Endothelial cell of umbilical vein (primary cell): ENCODE measurements around the gene TMEM145. TPM values are rescaled to one million over a fixed set of nuclear protein-coding genes. Genes with fewer than 3 reads are reported as not detected.

Source experiments
- BruUV-seq: library from RNA; stranded (reverse); fragments of 400-500 nt; replicated peaks from 2 replicates; lab custom pipeline; 2021; lab: Mats Ljungman, UMichigan
- CTCF ChIA-PET: fragments of 300-600, 350-600 bp; sonication (Branson Sonifier 250); formaldehyde crosslinking; loops from one replicate; lab custom pipeline; 2021; ENCODE audit warnings: antibody characterized with exemption, inconsistent platforms; lab: Charles Lee
- POLR2A ChIA-PET: fragments of 300-600, 350-600 bp; sonication (Branson Sonifier 250); formaldehyde crosslinking; loops from one replicate; lab custom pipeline; 2021; ENCODE audit warnings: antibody characterized with exemption, inconsistent platforms; lab: Charles Lee
- DNase-seq: peaks from one replicate; pipeline ENCODE4 v3.0.0-alpha.2; 2011; ENCODE audit warnings: low read depth, low spot score
- FAIRE-seq: peaks from 2 replicates; lab custom pipeline; 2011; peaks lifted over from hg19 to GRCh38; lab: Jason Lieb, UNC
- H2AFZ ChIP-seq: 2 replicates; pipeline ENCODE4 v1.6.0; 2012; ENCODE audit warnings: low read depth, low read length, control low read depth, inconsistent platforms
- H3K27ac ChIP-seq: 2 replicates; pipeline ENCODE4 v1.5.1; 2011; ENCODE audit warnings: low read depth, mild to moderate bottlenecking, control low read depth, low read length, moderate library complexity; ENCODE audit not compliant: insufficient read depth
- H3K27me3 ChIP-seq, 2 experiments: 2 replicates each; pipeline versions ENCODE4 v1.6.0 to v1.6.1; 2011; ENCODE audit warnings: low read length in 2 of 2, mixed read lengths in 1 of 2; ENCODE audit not compliant: control insufficient read depth in 2 of 2, insufficient read depth in 2 of 2
- H3K36me3 ChIP-seq, 2 experiments: 2 replicates in 1 of 2; 3 replicates in 1 of 2; pipeline ENCODE4 v1.5.1; 2011; ENCODE audit warnings: low read length in 2 of 2, mild to moderate bottlenecking in 1 of 2, moderate library complexity in 1 of 2; ENCODE audit not compliant: control insufficient read depth in 2 of 2, insufficient read depth in 2 of 2; ENCODE audit errors: extremely low read depth in 1 of 2
- H3K4me1 ChIP-seq: 3 replicates; pipeline ENCODE4 v1.5.1; 2011; ENCODE audit warnings: mild to moderate bottlenecking, low read length; ENCODE audit not compliant: control insufficient read depth, insufficient read depth; ENCODE audit errors: extremely low read depth
- H3K4me2 ChIP-seq: 2 replicates; pipeline ENCODE4 v1.6.1; 2011; ENCODE audit warnings: low read length, control low read depth, mixed read lengths; ENCODE audit not compliant: insufficient read depth
- H3K4me3 ChIP-seq, 3 experiments: fragments of 200-600 bp in 1 of 3; sonication (generic), shearing (Covaris generic) in 1 of 3; replicated peaks in 1 of 3; 2 replicates each; pipeline ENCODE4 v1.5.1; 2011 to 2016; ENCODE audit warnings: control low read depth in 3 of 3, low read length in 3 of 3, mild to moderate bottlenecking in 2 of 3, inconsistent platforms in 1 of 3, low read depth in 1 of 3, moderate library complexity in 1 of 3; ENCODE audit not compliant: insufficient read depth in 1 of 3
- H3K79me2 ChIP-seq: 2 replicates; pipeline ENCODE4 v1.6.0; 2012; ENCODE audit warnings: low read length, inconsistent platforms; ENCODE audit not compliant: control insufficient read depth, insufficient read depth
- H3K9ac ChIP-seq: replicated peaks from 2 replicates; pipeline ENCODE3; 2011; ENCODE audit warnings: low read length, control low read depth; ENCODE audit not compliant: insufficient read depth; ENCODE audit errors: extremely low read depth
- H3K9me1 ChIP-seq: replicated peaks from 3 replicates; pipeline ENCODE4 v1.6.0; 2011; ENCODE audit warnings: mild to moderate bottlenecking, low read length; ENCODE audit not compliant: control insufficient read depth, insufficient read depth; ENCODE audit errors: extremely low read depth
- H3K9me3 ChIP-seq: replicated peaks from 2 replicates; pipeline ENCODE4 v1.5.1; 2012; ENCODE audit warnings: low read length, inconsistent platforms; ENCODE audit not compliant: control insufficient read depth, insufficient read depth
- H4K20me1 ChIP-seq: replicated peaks from 2 replicates; pipeline ENCODE3; 2011; ENCODE audit warnings: mild to moderate bottlenecking, low read length; ENCODE audit not compliant: control insufficient read depth, insufficient read depth; ENCODE audit errors: extremely low read depth
- EZH2 ChIP-seq: IDR thresholded peaks from 2 replicates; pipeline ENCODE4 v1.6.1; 2012; ENCODE audit warnings: borderline replicate concordance, low read depth, mild to moderate bottlenecking, moderate library complexity, low read length, inconsistent platforms; ENCODE audit not compliant: severe bottlenecking
- FOS ChIP-seq: IDR thresholded peaks from 2 replicates; pipeline ENCODE4 v1.6.1; 2011; ENCODE audit warnings: mild to moderate bottlenecking, low read length, moderate library complexity, borderline replicate concordance; ENCODE audit not compliant: insufficient read depth
- GATA2 ChIP-seq: IDR thresholded peaks from 2 replicates; pipeline ENCODE4 v1.7.0; 2011; ENCODE audit warnings: low read depth, mild to moderate bottlenecking, moderate library complexity, mixed read lengths, low read length; ENCODE audit not compliant: insufficient read length, insufficient read depth
- JUN ChIP-seq: IDR thresholded peaks from 2 replicates; pipeline ENCODE4 v1.6.1; 2011; ENCODE audit warnings: borderline replicate concordance, low read depth; ENCODE audit not compliant: insufficient read length, insufficient read depth
- MYC ChIP-seq: IDR thresholded peaks from one replicate; pipeline ENCODE4 v1.6.1; 2011; ENCODE audit warnings: mild to moderate bottlenecking, low read depth, low read length
- POLR2A ChIP-seq: IDR thresholded peaks from 2 replicates; pipeline ENCODE4 v1.6.1; 2012; ENCODE audit warnings: low read depth, mild to moderate bottlenecking, control low read depth, low read length
- POLR2AphosphoS5 ChIP-seq: IDR thresholded peaks from 2 replicates; pipeline ENCODE4 v1.6.1; 2012; ENCODE audit warnings: low read depth, mild to moderate bottlenecking, control low read depth, low read length, moderate library complexity; ENCODE audit not compliant: insufficient read depth
- dilution Hi-C: fragments of 300-500 bp; cut with MboI; formaldehyde crosslinking; loops from one replicate; pipeline ENCODE4 v1.15.0; 2019; ENCODE audit warnings: low sequenced_read_pairs; ENCODE audit not compliant: extremely low pct_ligation_motif_present
- intact Hi-C: fragments of 100-400 bp; cut with micrococcal nuclease; formaldehyde crosslinking; loops from one replicate; pipeline ENCODE4 v1.10.0; 2022
- polyA plus RNA-seq, 4 experiments: library from polyadenylated mRNA; depleted of rRNA in 3 of 4; stranded (reverse) in 3 of 4; unstranded in 1 of 4; fragments of >200 nt; gene quantifications; 2 replicates each; pipeline versions ENCODE4 v1.2.1 to v1.2.3, GENCODE V29; 2011 to 2012; ENCODE audit warnings: missing spikeins in 1 of 4
- total RNA-seq: library from RNA; stranded (reverse); gene quantifications from 2 replicates; pipeline ENCODE4 v1.2.3, GENCODE V29; 2021
- TF ChIP-seq, protein P1 (sequence below): IDR thresholded peaks from 2 replicates; pipeline ENCODE4 v1.6.1; 2011; ENCODE audit not compliant: insufficient read depth, insufficient read length
- TF ChIP-seq, protein P2 (sequence below), 2 donors: IDR thresholded peaks; 1 replicate in 1 of 2; 2 replicates in 1 of 2; pipeline ENCODE4 v1.5.1; 2011; ENCODE audit warnings: low read length in 2 of 2, mild to moderate bottlenecking in 2 of 2, moderate library complexity in 2 of 2, control low read depth in 1 of 2, inconsistent platforms in 1 of 2, low read depth in 1 of 2; ENCODE audit not compliant: insufficient read depth in 1 of 2; ENCODE audit errors: extremely low read depth in 1 of 2

TMEM145 gene
- total and polyA plus RNA-seq, 2 donors (not counting 3 experiments of a cell fraction or from before 2014, with no cell fraction given) = not detected

DNA sequence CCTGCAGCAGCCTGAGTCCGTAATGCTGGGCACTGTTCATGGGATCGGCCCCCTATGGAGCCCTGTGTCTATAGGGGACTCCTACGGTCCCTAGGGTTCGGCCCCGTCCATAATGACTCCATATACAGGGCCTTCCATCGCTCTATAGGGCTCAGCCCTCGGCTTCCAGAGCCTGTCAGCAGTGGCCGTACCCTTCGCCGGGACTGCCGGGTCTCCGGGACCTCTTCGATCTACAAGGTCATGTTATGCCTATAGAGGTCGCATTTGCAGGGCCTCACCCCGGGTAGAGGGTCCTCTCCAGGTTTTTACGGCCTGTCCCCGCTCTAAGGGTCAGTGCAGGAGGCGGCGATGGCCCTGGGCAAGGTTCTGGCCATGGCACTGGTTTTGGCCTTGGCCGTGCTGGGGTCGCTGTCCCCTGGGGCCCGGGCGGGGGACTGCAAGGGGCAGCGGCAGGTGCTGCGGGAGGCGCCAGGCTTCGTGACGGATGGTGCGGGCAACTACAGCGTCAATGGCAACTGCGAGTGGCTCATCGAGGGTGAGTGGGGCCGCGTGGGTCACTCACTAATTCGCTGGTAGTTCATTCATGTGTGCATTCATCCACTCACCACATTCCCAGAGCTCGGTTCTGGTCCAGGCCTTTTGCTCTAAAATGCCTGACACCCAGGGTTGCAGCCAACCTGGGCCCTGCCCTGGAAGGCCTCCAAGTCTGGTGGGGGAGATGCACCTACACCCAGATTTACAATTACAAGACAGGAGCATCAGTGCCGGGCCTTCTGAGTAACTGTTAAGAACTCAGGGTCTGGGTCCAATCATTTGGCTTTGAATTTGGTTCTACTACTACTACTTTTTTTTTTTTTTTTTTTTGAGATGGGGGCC lies 13.0 kb downstream of the TMEM145 start:
- Histone ChIP-seq H3K79me2 (peaks cover 3% of the 10 kb centered on the region), H3K4me1 (peaks cover 8% of the 10 kb centered on the region), H3K4me3 (peak overlapping the region; percentile 50 to 78 (median 69)), H3K27me3 (peaks cover 19 to 27% of the 10 kb centered on the region in 2 experiments), H3K36me3 (no peaks in the 10 kb centered on the region), H3K27ac (no peak overlapping the region), H4K20me1 (no peaks in the 10 kb centered on the region), H3K4me2 (peak overlapping the region; percentile 73), H3K9ac (peak overlapping the region; percentile 77), H2AFZ (peak overlapping the region; percentile 76), H3K9me3 (no peaks in the 10 kb centered on the region), H3K9me1 (no peaks in the 10 kb centered on the region)
- TF ChIP-seq MYC (no peak), EZH2 (no peak), POLR2A (no peak), GATA2 (no peak), JUN (no peak), POLR2AphosphoS5 (no peak), FOS (no peak)
- TF ChIP-seq, protein P1, sequence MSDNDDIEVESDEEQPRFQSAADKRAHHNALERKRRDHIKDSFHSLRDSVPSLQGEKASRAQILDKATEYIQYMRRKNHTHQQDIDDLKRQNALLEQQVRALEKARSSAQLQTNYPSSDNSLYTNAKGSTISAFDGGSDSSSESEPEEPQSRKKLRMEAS = no peak
- TF ChIP-seq, protein P2, sequence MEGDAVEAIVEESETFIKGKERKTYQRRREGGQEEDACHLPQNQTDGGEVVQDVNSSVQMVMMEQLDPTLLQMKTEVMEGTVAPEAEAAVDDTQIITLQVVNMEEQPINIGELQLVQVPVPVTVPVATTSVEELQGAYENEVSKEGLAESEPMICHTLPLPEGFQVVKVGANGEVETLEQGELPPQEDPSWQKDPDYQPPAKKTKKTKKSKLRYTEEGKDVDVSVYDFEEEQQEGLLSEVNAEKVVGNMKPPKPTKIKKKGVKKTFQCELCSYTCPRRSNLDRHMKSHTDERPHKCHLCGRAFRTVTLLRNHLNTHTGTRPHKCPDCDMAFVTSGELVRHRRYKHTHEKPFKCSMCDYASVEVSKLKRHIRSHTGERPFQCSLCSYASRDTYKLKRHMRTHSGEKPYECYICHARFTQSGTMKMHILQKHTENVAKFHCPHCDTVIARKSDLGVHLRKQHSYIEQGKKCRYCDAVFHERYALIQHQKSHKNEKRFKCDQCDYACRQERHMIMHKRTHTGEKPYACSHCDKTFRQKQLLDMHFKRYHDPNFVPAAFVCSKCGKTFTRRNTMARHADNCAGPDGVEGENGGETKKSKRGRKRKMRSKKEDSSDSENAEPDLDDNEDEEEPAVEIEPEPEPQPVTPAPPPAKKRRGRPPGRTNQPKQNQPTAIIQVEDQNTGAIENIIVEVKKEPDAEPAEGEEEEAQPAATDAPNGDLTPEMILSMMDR (IDR thresholded peaks at IDR 0.05; ENCODE audit: extremely low read depth in 1 of 2, insufficient read depth in 1 of 2, low read depth in 1 of 2, low read length in 2 of 2) = no peak
- POLR2A ChIA-PET = no interaction called here
- BruUV-seq = no TSS peak
- intact Hi-C loops (loop anchor here (1.0 kb wide), 9 partner anchors 24 to 250 kb away; partner anchors contain the start of genes DEDD2, PAFAH1B3, PRR19 and ZNF574), dilution Hi-C loops (no loop called here)
- DNase-seq (no peak), FAIRE-seq (no peak)
- CTCF ChIA-PET = no interaction called here
